Spleen (tissue), 7 donors: ENCODE measurements around the gene GSN.

Experiments
- CTCF ChIP-seq, 11 experiments: fragments of 200-600 bp in 7 of 11; fragments of 450-650 bp in 4 of 11; sonication (generic) in 4 of 11; IDR thresholded peaks in 8 of 11; conservative IDR thresholded peaks in 3 of 11; 1 replicate in 7 of 11; 2 replicates in 4 of 11; pipeline versions ENCODE4 v1.4.0 to v1.8.0; 2016 to 2021; ENCODE audit warnings: antibody characterized with exemption in 11 of 11, inconsistent platforms in 4 of 11, mild to moderate bottlenecking in 1 of 11
- POLR2A ChIP-seq, 3 donors: fragments of 450-650 bp; IDR thresholded peaks; one replicate each; pipeline ENCODE4 v1.5.1; 2017; ENCODE audit warnings: antibody characterized with exemption in 3 of 3, mild to moderate bottlenecking in 1 of 3
- donor health status: DM: no; HTN: no; CAD: no; lungs with moderate emphysema.
- donor health status: DM: no; HTN: no; CAD: no.
- donor health status: DM: no; HTN: no; CAD: no.

GRCh38 chr9:121350993-121351561 is 83.1 kb downstream of the GSN start:
- TF ChIP-seq CTCF (IDR thresholded peaks at IDR 0.05 in 8 of 11, conservative IDR thresholded peaks at IDR 0.05 in 3 of 11): no peak
- no peak for TF ChIP-seq POLR2A (IDR thresholded peaks at IDR 0.05)
